HG03565 (cell line): ENCODE results near the gene ZFP36L1.

Experiments used
- ATAC-seq: cut with Tn5 transposase; IDR thresholded peaks from one replicate; pipeline ENCODE4 v1.9.1; 2021; ENCODE audit warnings: mild to moderate bottlenecking, moderate library complexity; ENCODE audit not compliant: unreplicated experiment

ZFP36L1 gene

GRCh38 chr14:68784978-68785533, 7.8 kb downstream of the ZFP36L1 start:
- no peak for ATAC-seq

GRCh38 chr14:68784226-68784910, 8.5 kb downstream of the ZFP36L1 start:
- no peak for ATAC-seq

DNA sequence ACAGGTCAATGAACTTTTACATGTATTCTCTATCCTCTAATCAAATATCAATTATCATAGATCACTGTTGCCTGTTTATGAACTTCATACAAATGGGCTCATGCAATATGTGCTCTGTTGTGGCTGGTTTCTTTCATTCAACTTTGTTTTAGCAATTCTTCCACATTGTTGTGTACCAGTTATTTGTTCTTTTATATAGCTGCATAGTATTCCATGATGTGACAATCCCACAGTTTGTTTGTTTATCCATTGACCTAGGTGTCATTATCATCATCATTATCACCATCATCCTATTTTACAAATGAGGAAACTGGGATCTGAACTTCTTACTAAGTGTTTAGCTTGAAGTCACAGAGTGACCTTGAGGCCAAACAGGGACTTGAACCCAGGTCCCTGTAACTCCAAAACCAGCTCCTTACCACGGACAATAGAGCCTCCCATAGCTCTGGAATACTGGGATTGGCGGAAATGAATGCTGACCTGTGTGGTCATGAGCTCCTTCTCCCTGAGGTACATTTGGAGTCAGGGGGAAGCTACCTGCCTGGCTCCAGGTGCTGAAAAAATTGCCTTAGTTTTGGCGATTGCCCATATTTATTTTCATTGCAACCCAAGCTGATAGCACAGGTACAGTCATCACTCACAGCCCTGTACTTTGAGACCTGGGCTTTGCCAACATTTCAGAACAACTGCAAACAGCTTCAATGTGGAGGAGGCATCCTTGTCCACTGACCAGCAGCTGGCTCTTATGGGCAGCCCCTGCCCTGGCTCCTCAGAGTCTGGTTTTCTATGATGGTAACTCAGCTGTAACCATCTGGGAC, 9.2 kb downstream of the ZFP36L1 start:
- no peak for ATAC-seq

- ATAC-seq: no peak
These were observed 10.5 kb downstream of the ZFP36L1 start for GRCh38 chr14:68782091-68782981.

- no peak for ATAC-seq
These were observed 11.5 kb downstream of the ZFP36L1 start for GRCh38 chr14:68781161-68782021.

DNA sequence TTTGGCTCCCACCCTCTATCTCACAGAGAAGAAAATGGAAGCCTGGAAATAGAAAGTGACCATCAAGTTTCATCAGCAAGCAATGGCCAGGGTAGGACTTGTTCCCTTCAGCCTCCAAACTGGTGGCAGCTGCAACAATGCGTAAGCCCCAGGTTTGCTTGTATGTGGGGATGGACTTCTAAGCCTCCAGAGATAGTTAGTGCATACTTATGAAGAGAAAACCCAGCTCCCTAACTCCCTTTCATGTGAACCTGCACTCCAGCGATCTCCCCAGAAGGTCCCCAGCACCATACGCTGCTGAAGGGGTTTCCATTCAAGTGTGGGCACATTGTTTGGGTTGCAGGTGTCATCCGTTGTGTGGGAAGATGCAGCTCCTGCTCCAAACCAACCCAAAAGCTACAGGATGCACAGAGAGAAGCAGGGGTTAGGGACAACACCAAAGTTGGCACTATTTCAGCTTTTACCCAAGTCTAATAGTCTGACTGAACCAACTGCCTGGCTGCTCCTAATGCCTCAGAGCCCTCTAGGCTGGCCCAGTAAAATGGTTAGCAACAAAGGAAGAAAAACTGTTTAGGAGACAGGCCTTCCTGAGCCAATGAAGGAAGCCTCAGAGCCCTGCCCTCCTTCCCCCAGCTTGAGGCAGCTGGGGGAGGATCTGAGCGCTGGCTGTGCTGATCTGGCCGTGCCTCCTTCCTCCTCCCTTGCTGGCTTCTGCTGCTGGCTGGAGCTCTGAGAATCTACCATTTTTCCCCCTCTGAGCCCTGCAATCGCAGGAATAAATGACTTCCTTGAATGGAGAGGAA, 12.3 kb downstream of the ZFP36L1 start:
- ATAC-seq: no peak

DNA sequence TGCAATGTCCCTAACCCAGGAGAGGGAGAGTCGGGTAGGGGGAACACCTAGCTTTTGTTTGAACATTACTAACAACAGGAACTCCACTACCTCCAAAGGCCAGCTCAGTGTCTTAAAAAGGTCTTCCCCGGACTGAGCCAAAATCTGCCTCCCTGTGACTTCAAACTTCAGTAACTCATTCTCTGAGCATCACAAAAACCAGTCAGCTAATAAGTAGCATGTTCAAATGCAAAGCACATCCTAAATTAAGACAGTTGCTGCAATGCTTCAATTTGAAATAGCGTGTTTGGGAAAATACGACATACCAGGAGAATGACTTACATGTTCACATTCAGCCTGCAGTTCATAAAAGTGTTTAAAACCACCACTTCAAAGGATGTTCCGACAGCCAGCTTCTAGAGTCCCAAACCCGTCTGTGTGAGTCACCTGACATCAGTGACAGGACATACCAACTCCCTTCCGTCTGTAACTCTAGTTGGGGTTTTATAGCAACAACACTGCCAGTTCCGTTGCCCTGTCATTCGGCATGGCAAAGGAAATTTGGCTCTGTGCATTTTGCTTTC, 13.0 kb downstream of the ZFP36L1 start:
- ATAC-seq: no peak

DNA sequence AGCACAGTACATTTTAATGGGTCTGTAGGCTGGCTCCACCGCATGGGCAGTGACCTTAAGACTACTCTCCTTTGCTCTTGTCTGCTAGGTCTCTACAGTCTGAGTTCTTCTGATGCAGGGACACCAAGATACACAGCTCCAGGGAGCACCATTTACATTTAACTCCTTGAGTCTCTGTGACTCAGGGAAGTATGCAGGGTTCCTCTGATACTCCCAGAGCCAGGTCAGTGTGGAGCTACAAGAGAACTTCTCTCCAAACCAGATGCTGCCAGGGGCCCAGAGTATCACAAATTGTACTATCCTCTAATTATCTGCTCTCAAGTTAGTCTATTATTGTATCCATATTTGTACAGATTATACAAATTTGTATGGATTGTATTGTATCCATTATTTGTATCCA, 15.2 kb downstream of the ZFP36L1 start:
- ATAC-seq: no peak

DNA sequence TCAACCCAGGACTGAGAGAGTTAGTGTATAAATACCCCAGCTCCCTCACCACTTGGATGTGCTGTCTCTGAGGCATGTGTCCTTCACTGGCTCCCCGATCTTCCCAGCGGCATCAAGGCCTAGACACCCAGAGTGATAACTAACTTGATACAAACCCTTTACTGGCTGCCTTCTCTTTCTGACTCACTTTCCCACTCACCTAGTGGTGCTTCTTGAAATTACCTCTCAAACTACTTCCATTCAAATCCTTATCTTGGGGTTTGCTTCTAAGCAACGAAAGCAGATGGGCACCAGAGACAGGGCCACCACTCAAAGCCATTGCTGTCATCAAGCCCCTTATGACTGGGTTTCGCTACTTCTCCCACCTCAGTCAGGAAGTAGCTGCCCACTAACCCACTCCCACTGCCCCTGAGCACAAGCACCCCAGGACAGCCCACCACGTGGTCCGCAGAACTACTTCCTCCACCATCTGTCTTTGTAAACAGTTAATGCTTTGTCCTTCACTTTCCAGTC, 17.2 kb downstream of the ZFP36L1 start:
- no peak for ATAC-seq

DNA sequence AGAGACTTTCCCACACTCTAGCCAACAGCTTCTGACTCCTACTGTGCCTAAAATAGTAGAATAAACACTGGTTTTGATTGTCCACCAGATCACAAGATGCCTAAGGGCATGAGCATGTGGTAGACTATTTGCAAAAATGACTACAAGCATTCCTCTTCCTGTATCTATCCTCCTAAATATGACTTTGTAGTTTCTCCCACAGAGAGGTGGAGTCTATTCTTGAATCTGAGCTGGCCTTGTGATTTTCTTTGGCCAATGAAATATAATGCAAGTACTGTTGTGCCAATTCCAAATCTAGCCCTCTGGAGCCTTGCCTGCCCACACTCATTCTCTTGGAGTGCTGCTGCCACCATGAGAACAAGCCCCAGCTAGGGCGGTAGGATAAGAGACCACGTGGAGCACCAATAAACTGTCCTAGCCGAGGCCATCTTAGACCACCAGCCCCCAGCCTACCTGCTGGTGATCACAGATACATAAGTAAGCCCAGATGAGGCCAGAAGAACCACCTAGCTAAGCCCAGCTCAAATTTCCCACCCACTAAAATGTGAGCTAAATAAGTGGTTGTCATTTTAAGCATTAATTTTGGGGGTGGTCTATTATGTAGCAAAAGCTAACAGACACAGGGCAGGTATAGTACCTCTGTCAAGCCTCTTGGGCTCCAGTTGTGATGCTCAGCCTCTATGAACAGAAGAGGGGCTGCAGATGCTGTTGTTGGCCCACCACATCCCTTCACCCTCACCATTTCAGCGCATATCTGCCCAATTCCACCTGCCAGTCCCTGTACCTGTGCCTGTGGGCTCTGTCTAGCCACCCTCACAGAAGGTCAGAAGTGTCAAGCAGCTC, 17.9 kb downstream of the ZFP36L1 start:
- ATAC-seq: no peak

DNA sequence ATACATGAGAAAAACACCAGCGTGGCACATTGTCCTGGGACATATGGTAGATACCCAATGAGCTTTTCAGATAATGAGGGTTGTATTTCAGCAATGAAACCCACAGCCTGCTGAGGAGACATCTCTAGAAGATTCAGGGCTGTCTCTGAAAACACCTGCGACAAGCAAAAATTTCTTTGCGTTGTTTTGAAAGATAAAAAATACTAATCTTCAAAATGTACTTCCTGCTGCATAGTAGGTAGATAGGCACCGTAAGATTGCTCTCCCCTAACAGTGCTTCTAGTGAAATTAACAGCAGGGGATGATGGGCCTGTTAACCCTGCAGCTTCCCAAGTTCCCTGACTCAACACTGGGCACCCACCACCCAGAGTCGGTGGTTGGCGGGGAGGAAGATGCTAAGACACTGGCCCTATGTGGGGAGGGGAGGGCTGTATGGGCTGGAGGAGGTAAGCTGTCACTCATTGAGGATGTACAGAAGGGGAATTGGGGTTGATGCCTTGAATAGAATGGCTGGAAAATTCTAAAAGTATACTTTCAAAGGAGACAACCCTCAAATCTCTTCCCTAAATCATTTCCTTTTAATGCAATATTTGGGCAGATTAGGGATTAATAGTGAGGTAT, 20.0 kb downstream of the ZFP36L1 start:
- ATAC-seq: no peak

GRCh38 chr14:68771631-68772030, 21.2 kb downstream of the ZFP36L1 start:
- no peak for ATAC-seq

DNA sequence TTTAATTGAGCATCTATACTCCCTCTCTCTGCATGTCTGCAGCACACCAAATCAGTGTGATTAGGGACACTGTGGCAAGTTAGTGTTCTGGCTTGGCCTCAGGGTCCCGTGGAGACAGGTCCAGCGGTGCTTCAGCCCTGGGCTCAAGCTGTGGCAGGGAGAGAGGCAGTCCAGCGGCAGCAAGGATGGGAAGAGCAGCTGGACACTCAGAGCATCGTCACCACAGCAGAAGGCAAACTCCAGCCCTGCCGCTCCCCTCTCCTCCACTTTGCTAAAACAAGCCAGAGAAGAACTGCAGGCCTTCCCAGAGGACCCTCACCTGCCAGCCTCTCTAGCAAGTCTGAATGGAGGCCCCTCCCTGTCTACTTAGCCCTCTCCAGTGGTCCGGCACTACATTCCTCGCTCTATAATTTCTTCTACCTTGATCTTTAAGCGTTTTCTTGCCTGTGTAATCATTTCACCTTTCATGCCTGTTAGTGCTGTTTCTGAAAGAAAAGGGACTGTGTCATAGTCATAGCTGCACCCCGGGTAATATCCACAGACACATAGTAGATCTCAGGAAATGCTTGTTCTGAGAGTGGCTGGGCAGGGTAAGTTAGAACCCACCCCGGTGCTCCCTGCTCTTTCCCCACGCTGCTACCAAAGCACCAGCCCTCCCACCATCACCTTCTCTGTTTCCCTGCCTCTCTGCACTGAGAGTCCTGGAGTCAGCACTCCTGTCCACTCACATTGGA, 22.1 kb downstream of the ZFP36L1 start:
- no peak for ATAC-seq

DNA sequence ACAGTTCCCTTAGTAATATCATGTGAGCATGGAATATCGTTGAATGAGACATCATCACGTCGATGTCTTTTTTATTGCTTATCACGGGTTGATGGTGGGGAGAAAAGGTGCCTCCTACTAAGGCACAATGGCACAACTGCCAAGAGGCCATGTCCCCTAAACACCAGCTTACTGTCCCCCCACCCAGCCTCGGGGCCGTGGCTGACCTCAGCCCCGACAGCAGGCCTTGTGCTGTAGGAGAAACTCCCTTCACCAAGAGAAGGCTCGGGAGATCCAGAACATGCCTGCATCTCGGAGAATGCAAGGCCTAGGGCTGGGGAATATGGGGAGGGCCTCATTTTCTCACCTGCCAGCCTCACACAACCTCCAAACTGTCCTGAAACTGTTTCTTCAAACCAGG, 22.8 kb downstream of the ZFP36L1 start:
- no peak for ATAC-seq

- ATAC-seq: no peak
These were observed 24.6 kb downstream of the ZFP36L1 start for GRCh38 chr14:68768316-68768715.

DNA sequence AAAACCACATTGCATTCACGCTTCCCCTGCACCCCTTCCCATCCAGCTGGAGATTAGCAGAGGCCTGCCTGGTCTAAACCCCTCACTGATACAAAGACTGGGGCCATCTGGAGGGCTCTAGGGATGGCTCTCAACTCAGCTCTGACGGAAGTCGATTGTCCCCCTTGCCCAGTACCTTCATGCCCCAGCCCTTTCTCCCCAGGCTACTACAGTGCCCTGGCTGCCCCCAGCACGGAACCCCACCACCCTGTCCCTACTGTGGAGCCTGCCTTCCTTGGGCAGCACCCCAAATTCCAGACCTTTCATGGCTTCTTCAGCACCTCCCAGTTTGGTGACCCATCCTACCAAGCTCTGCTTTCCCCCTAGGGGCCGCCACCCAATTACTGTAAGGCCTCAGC, 25.6 kb downstream of the ZFP36L1 start:
- no peak for ATAC-seq
